HepG2 (cell line): ENCODE data around the gene SCUBE1. TPM values are rescaled to one million over a fixed set of nuclear protein-coding genes. Genes with fewer than 3 reads are reported as not detected.
A peak's percentile ranks its signal among the peaks of the same experiment; 100 is the strongest.

Experiments used
- HOXA3 ChIP-seq: sonication (generic); formaldehyde crosslinking; IDR thresholded peaks from 2 replicates; pipeline ENCODE4 v1.5.0; 2020; ENCODE audit warnings: missing genetic modification reagents
- JARID2 ChIP-seq: sonication (generic); formaldehyde crosslinking; IDR thresholded peaks from 2 replicates; pipeline ENCODE4 v1.8.1; 2023; ENCODE audit warnings: missing genetic modification reagents, inconsistent platforms; ENCODE audit not compliant: insufficient replicate concordance
- MIER2 ChIP-seq: IDR thresholded peaks from 2 replicates; pipeline ENCODE4 v1.6.1; 2016; ENCODE audit warnings: missing biosample characterization, missing genetic modification reagents
- MYNN ChIP-seq: sonication (generic); formaldehyde crosslinking; IDR thresholded peaks from 2 replicates; pipeline ENCODE4 v1.4.0; 2020; ENCODE audit warnings: mild to moderate bottlenecking, low read depth, missing genetic modification reagents
- PITX1 ChIP-seq: sonication (generic); formaldehyde crosslinking; IDR thresholded peaks from 2 replicates; pipeline ENCODE4 v1.5.1; 2020; ENCODE audit warnings: mild to moderate bottlenecking, missing genetic modification reagents
- REXO4 ChIP-seq: sonication (generic); formaldehyde crosslinking; IDR thresholded peaks from 2 replicates; pipeline ENCODE4 v1.8.0; 2022; ENCODE audit warnings: missing genetic modification reagents, mild to moderate bottlenecking, borderline replicate concordance
- TFDP2 ChIP-seq: sonication (generic); formaldehyde crosslinking; IDR thresholded peaks from 2 replicates; pipeline ENCODE4 v1.4.0; 2020; ENCODE audit warnings: missing genetic modification reagents
- ZBTB4 ChIP-seq: sonication (generic); formaldehyde crosslinking; IDR thresholded peaks from 2 replicates; pipeline ENCODE4 v1.4.0; 2020; ENCODE audit warnings: missing genetic modification reagents, mild to moderate bottlenecking, borderline replicate concordance
- ZKSCAN1 ChIP-seq: fragments of 150-350 bp; IDR thresholded peaks from 2 replicates; pipeline ENCODE4 v1.6.1; 2014; ENCODE audit warnings: low read length
- ZNF788 ChIP-seq: sonication (generic); formaldehyde crosslinking; IDR thresholded peaks from 2 replicates; pipeline ENCODE4 v1.5.0; 2020; ENCODE audit warnings: mild to moderate bottlenecking, missing genetic modification reagents, borderline replicate concordance
- polyA plus RNA-seq, 8 experiments: library from polyadenylated mRNA; depleted of rRNA in 3 of 8; stranded (reverse) in 7 of 8; unstranded in 1 of 8; fragments of >200 nt; fragmentation: Illumina TruSeq in 4 of 8; extraction: Trizol in 4 of 8; gene quantifications; 2 replicates each; pipeline versions ENCODE4 v1.2.1 to v1.2.3, GENCODE V29; 2011 to 2016; ENCODE audit warnings: low read depth in 4 of 8, missing spikeins in 1 of 8, mixed read lengths in 1 of 8; ENCODE audit not compliant: insufficient read depth in 1 of 8
- total RNA-seq, 5 experiments: library from RNA; depleted of rRNA; stranded (reverse); fragments of >200 nt; fragmentation: Illumina TruSeq; extraction: Trizol; gene quantifications; 2 replicates each; pipeline ENCODE4 v1.2.3, GENCODE V29; 2016; ENCODE audit warnings: low read depth in 1 of 5
- TF ChIP-seq, protein P1 (sequence below), 2 experiments: sonication (generic) in 1 of 2; formaldehyde crosslinking in 1 of 2; IDR thresholded peaks; 2 replicates each; pipeline versions ENCODE4 v1.5.1 to v1.6.1; 2011 to 2020; ENCODE audit warnings: borderline replicate concordance in 1 of 2, low read depth in 1 of 2, low read length in 1 of 2, mild to moderate bottlenecking in 1 of 2, missing genetic modification reagents in 1 of 2, moderate library complexity in 1 of 2

Gene SCUBE1
- total and polyA plus RNA-seq, 2 of the 13 experiments (the other 11 are each of a cell fraction or from before 2014, with no cell fraction given), result under 0.01 to 0.05 TPM

- TF ChIP-seq, protein P1, sequence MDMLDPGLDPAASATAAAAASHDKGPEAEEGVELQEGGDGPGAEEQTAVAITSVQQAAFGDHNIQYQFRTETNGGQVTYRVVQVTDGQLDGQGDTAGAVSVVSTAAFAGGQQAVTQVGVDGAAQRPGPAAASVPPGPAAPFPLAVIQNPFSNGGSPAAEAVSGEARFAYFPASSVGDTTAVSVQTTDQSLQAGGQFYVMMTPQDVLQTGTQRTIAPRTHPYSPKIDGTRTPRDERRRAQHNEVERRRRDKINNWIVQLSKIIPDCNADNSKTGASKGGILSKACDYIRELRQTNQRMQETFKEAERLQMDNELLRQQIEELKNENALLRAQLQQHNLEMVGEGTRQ (IDR thresholded peaks at IDR 0.05; ENCODE audit: low read depth, low read length), result peak; percentile 93
- TF ChIP-seq, protein P1 (CRISPR knock-in tag; IDR thresholded peaks at IDR 0.05; ENCODE audit: borderline replicate concordance), result peak; percentile 92; the same call in 1 of the 2 replicates
- peak; percentile 23; the same call in 1 of the 2 replicates for TF ChIP-seq MIER2 (CRISPR knock-in tag)
- TF ChIP-seq ZNF788, result peak; percentile 53; the same call in 1 of the 2 replicates
- no peak for TF ChIP-seq ZKSCAN1
- 0 out of 2 replicates have a peak, but pooled peaks have one; percentile 68 for TF ChIP-seq REXO4
- TF ChIP-seq TFDP2 (CRISPR knock-in tag), result peak; percentile 50; the same call in 1 of the 2 replicates
- peak; percentile 60 for TF ChIP-seq HOXA3 (CRISPR knock-in tag)
- TF ChIP-seq JARID2 (CRISPR knock-in tag), result peak; percentile 75
- 0 out of 2 replicates have a peak, but pooled peaks have one; percentile 58 for TF ChIP-seq ZBTB4 (CRISPR knock-in tag)
- peak; percentile 28; the same call in 1 of the 2 replicates for TF ChIP-seq PITX1 (CRISPR knock-in tag)
- 0 out of 2 replicates have a peak, but pooled peaks have one; percentile 67 for TF ChIP-seq MYNN
These were observed 102.0 kb downstream of the SCUBE1 start (continued) for GRCh38 chr22:43241138-43241597.
